Neural cell (in vitro differentiated cells): ENCODE data around the gene FHAD1.

ENCODE experiments used
- EP300 ChIP-seq: fragments of 450-650 bp; conservative IDR thresholded peaks from 2 replicates; pipeline ENCODE4 v1.6.1; 2014; ENCODE audit warnings: antibody characterized with exemption, mild to moderate bottlenecking, moderate library complexity; ENCODE audit not compliant: poor library complexity, severe bottlenecking
- TAF1 ChIP-seq: IDR thresholded peaks from 2 replicates; pipeline ENCODE4 v1.6.1; 2012; ENCODE audit warnings: low read depth
- TF ChIP-seq, protein P1 (sequence below): fragments of 450-650 bp; IDR thresholded peaks from 2 replicates; pipeline ENCODE4 v1.5.1; 2014; ENCODE audit warnings: antibody characterized with exemption, mild to moderate bottlenecking, moderate library complexity; ENCODE audit not compliant: poor library complexity, severe bottlenecking

DNA sequence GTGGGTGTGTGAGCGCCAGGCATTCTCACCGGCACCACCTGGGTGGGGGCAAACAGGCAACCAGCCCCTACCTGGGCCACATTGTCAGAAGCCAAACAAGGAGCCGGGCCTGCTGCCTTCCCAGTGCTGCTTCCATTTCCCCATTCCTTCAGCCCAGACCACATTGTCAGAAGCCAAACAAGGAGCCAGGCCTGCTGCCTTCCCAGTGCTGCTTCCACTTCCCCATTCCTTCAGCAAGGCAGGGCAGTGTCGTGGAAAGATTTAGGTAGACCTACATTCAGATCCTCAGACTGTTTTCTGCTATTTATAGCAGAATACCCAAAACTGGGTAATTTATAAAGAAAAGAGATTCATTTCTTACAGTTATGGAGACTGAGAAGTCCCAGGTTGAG is 115.7 kb downstream of the FHAD1 start:
- TF ChIP-seq, protein P1, sequence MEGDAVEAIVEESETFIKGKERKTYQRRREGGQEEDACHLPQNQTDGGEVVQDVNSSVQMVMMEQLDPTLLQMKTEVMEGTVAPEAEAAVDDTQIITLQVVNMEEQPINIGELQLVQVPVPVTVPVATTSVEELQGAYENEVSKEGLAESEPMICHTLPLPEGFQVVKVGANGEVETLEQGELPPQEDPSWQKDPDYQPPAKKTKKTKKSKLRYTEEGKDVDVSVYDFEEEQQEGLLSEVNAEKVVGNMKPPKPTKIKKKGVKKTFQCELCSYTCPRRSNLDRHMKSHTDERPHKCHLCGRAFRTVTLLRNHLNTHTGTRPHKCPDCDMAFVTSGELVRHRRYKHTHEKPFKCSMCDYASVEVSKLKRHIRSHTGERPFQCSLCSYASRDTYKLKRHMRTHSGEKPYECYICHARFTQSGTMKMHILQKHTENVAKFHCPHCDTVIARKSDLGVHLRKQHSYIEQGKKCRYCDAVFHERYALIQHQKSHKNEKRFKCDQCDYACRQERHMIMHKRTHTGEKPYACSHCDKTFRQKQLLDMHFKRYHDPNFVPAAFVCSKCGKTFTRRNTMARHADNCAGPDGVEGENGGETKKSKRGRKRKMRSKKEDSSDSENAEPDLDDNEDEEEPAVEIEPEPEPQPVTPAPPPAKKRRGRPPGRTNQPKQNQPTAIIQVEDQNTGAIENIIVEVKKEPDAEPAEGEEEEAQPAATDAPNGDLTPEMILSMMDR: no peak
- no peak for TF ChIP-seq TAF1
- TF ChIP-seq EP300: no peak
